Measurements from ENCODE around the gene PRPF18. TPM values are rescaled to one million over a fixed set of nuclear protein-coding genes. Genes with fewer than 3 reads are reported as not detected.

The PRPF18 gene
- total RNA-seq, 2 donors from 2014 or later, result 18.5 to 22.5 TPM

GRCh38 chr10:13643016-13643415 lies 56.3 kb downstream of the PRPF18 start:
- Mint-ChIP-seq H3K36me3 (ENCODE audit: low read depth) (peaks cover 71% of the 10 kb centered on the region), H3K4me1 (no peaks in the 10 kb centered on the region), H3K9me3 (peaks cover 20% of the 10 kb centered on the region), H3K27me3 (no peaks in the 10 kb centered on the region), H3K27ac (no peak overlapping the region), H3K4me3 (no peak overlapping the region)
- no peak for ATAC-seq (replicated peaks)

GRCh38 chr10:13644866-13645265 lies 58.1 kb downstream of the PRPF18 start:
- no peak overlapping the region for H3K27ac Mint-ChIP-seq
- peaks cover 20% of the 10 kb centered on the region for H3K9me3 Mint-ChIP-seq
- H3K4me3 Mint-ChIP-seq, result no peak overlapping the region
- H3K4me1 Mint-ChIP-seq, result peaks cover 4% of the 10 kb centered on the region
- peaks cover 56% of the 10 kb centered on the region for H3K36me3 Mint-ChIP-seq (ENCODE audit: low read depth)
- no peak for ATAC-seq (replicated peaks)
- H3K27me3 Mint-ChIP-seq, result no peaks in the 10 kb centered on the region

- ATAC-seq (replicated peaks), result no peak
- H3K27ac Mint-ChIP-seq, result no peak overlapping the region
Observed at GRCh38 chr10:13648425-13648824, 61.7 kb downstream of the PRPF18 start.

GRCh38 chr10:13649844-13650520 lies 63.2 kb downstream of the PRPF18 start:
- Mint-ChIP-seq H3K27me3 (no peaks in the 10 kb centered on the region), H3K27ac (no peak overlapping the region), H3K4me3 (no peak overlapping the region), H3K9me3 (no peaks in the 10 kb centered on the region), H3K36me3 (ENCODE audit: low read depth) (peaks cover 18% of the 10 kb centered on the region), H3K4me1 (peaks cover 4% of the 10 kb centered on the region)
- no peak for ATAC-seq (replicated peaks)

More at GRCh38 chr10:13648425-13648824, 61.7 kb downstream of the PRPF18 start:
- Mint-ChIP-seq H3K9me3 (no peaks in the 10 kb centered on the region), H3K4me3 (no peak overlapping the region), H3K36me3 (ENCODE audit: low read depth) (peaks cover 24% of the 10 kb centered on the region), H3K27me3 (no peaks in the 10 kb centered on the region), H3K4me1 (peaks cover 4% of the 10 kb centered on the region)

GRCh38 chr10:13650961-13651360 lies 64.2 kb downstream of the PRPF18 start:
- no peak for ATAC-seq (replicated peaks)
- H3K4me1 Mint-ChIP-seq, result peaks cover 4% of the 10 kb centered on the region
- no peaks in the 10 kb centered on the region for H3K9me3 Mint-ChIP-seq
- H3K27ac Mint-ChIP-seq, result no peak overlapping the region
- no peak overlapping the region for H3K4me3 Mint-ChIP-seq
- peaks cover 9% of the 10 kb centered on the region for H3K36me3 Mint-ChIP-seq (ENCODE audit: low read depth)
- H3K27me3 Mint-ChIP-seq, result no peaks in the 10 kb centered on the region

- H3K9me3 Mint-ChIP-seq, result no peaks in the 10 kb centered on the region
- H3K4me3 Mint-ChIP-seq, result no peak overlapping the region
- peak overlapping the region; percentile 60 for H3K27ac Mint-ChIP-seq
- no peaks in the 10 kb centered on the region for H3K27me3 Mint-ChIP-seq
- no peaks in the 10 kb centered on the region for H3K36me3 Mint-ChIP-seq (ENCODE audit: low read depth)
- H3K4me1 Mint-ChIP-seq, result peaks cover 4% of the 10 kb centered on the region
- ATAC-seq (replicated peaks), result peak; percentile 71
Observed at GRCh38 chr10:13651969-13652720, 65.4 kb downstream of the PRPF18 start.

GRCh38 chr10:13652860-13653259 lies 66.1 kb downstream of the PRPF18 start:
- no peaks in the 10 kb centered on the region for H3K27me3 Mint-ChIP-seq
- no peaks in the 10 kb centered on the region for H3K36me3 Mint-ChIP-seq (ENCODE audit: low read depth)
- peak; percentile 44 for ATAC-seq (replicated peaks)
- H3K27ac Mint-ChIP-seq, result peak overlapping the region; percentile 60
- H3K9me3 Mint-ChIP-seq, result no peaks in the 10 kb centered on the region
- H3K4me3 Mint-ChIP-seq, result no peak overlapping the region
- peaks cover 4% of the 10 kb centered on the region for H3K4me1 Mint-ChIP-seq

- no peak overlapping the region for H3K4me3 Mint-ChIP-seq
- no peak for ATAC-seq (replicated peaks)
- H3K27ac Mint-ChIP-seq, result no peak overlapping the region
Observed at GRCh38 chr10:13654118-13654830, 67.5 kb downstream of the PRPF18 start.

GRCh38 chr10:13654846-13655245 lies 68.1 kb downstream of the PRPF18 start:
- Mint-ChIP-seq H3K4me3 (no peak overlapping the region), H3K9me3 (no peaks in the 10 kb centered on the region), H3K36me3 (ENCODE audit: low read depth) (no peaks in the 10 kb centered on the region), H3K27ac (no peak overlapping the region), H3K4me1 (peaks cover under 1% of the 10 kb centered on the region), H3K27me3 (no peaks in the 10 kb centered on the region)
- no peak for ATAC-seq (replicated peaks)

More at GRCh38 chr10:13654118-13654830, 67.5 kb downstream of the PRPF18 start:
- no peaks in the 10 kb centered on the region for H3K27me3 Mint-ChIP-seq
- no peaks in the 10 kb centered on the region for H3K9me3 Mint-ChIP-seq
- no peaks in the 10 kb centered on the region for H3K36me3 Mint-ChIP-seq (ENCODE audit: low read depth)
- H3K4me1 Mint-ChIP-seq, result peaks cover under 1% of the 10 kb centered on the region

- Mint-ChIP-seq H3K4me1 (peaks cover 4% of the 10 kb centered on the region), H3K27ac (no peak overlapping the region), H3K27me3 (no peaks in the 10 kb centered on the region), H3K9me3 (no peaks in the 10 kb centered on the region), H3K36me3 (ENCODE audit: low read depth) (no peaks in the 10 kb centered on the region), H3K4me3 (no peak overlapping the region)
- ATAC-seq (replicated peaks), result no peak
Observed at GRCh38 chr10:13656337-13657100, 69.8 kb downstream of the PRPF18 start.

- Mint-ChIP-seq H3K27me3 (no peaks in the 10 kb centered on the region), H3K4me1 (peaks cover 4% of the 10 kb centered on the region), H3K9me3 (no peaks in the 10 kb centered on the region), H3K36me3 (ENCODE audit: low read depth) (no peaks in the 10 kb centered on the region), H3K4me3 (no peak overlapping the region), H3K27ac (no peak overlapping the region)
- ATAC-seq (replicated peaks), result no peak
Observed at GRCh38 chr10:13657101-13657680, 70.4 kb downstream of the PRPF18 start.

- Mint-ChIP-seq H3K27me3 (no peaks in the 10 kb centered on the region), H3K4me1 (peaks cover 4% of the 10 kb centered on the region), H3K9me3 (no peaks in the 10 kb centered on the region), H3K4me3 (no peak overlapping the region), H3K27ac (no peak overlapping the region), H3K36me3 (ENCODE audit: low read depth) (no peaks in the 10 kb centered on the region)
- ATAC-seq (replicated peaks), result no peak
Observed at GRCh38 chr10:13658264-13658663, 71.5 kb downstream of the PRPF18 start.

GRCh38 chr10:13658871-13659685 lies 72.3 kb downstream of the PRPF18 start:
- Mint-ChIP-seq H3K4me3 (no peak overlapping the region), H3K27me3 (no peaks in the 10 kb centered on the region), H3K27ac (no peak overlapping the region), H3K36me3 (ENCODE audit: low read depth) (no peaks in the 10 kb centered on the region), H3K9me3 (no peaks in the 10 kb centered on the region), H3K4me1 (peaks cover 4% of the 10 kb centered on the region)
- ATAC-seq (replicated peaks), result no peak
